Keratinocyte (primary cell): ENCODE data around the gene ZBTB37. TPM values are rescaled to one million over a fixed set of nuclear protein-coding genes. Genes with fewer than 3 reads are reported as not detected.
"Not testable (repeated sequence)": the region's sequence is repeated elsewhere in the genome, so short reads cannot be mapped to it uniquely, and the experiment has no call there.

Experiments
- DNase-seq: peaks from one replicate; pipeline ENCODE4 v3.0.0-alpha.2; 2011; ENCODE audit warnings: low read depth, missing footprints, low spot score
- FAIRE-seq: peaks from 2 replicates; lab custom pipeline; 2011; peaks lifted over from hg19 to GRCh38; lab: Jason Lieb, UNC
- H2AFZ ChIP-seq: 2 replicates; pipeline ENCODE4 v1.6.0; 2012; ENCODE audit warnings: low read length, control low read depth, inconsistent platforms; ENCODE audit not compliant: control insufficient read depth
- H3K27ac ChIP-seq: 2 replicates; pipeline ENCODE4 v1.5.1; 2011; ENCODE audit warnings: low read length; ENCODE audit not compliant: control insufficient read depth, insufficient read depth
- H3K27me3 ChIP-seq: 3 replicates; pipeline ENCODE4 v1.6.0; 2011; ENCODE audit warnings: low read length; ENCODE audit not compliant: control insufficient read depth, insufficient read depth; ENCODE audit errors: extremely low read depth
- H3K36me3 ChIP-seq, 2 experiments: 2 replicates in 1 of 2; 3 replicates in 1 of 2; pipeline ENCODE4 v1.5.1; 2011; ENCODE audit warnings: low read length in 2 of 2, mild to moderate bottlenecking in 1 of 2; ENCODE audit not compliant: control insufficient read depth in 2 of 2, insufficient read depth in 2 of 2; ENCODE audit errors: extremely low read depth in 1 of 2
- H3K4me1 ChIP-seq: 3 replicates; pipeline ENCODE4 v1.5.1; 2011; ENCODE audit warnings: low read length; ENCODE audit not compliant: control insufficient read depth, insufficient read depth; ENCODE audit errors: extremely low read depth
- H3K4me2 ChIP-seq: 3 replicates; pipeline ENCODE4 v1.6.0; 2011; ENCODE audit warnings: low read depth, low read length; ENCODE audit not compliant: control insufficient read depth, insufficient read depth; ENCODE audit errors: extremely low read depth
- H3K4me3 ChIP-seq, 3 experiments: fragments of 200-600 bp in 1 of 3; sonication (generic) in 1 of 3; 2 replicates in 2 of 3; 3 replicates in 1 of 3; pipeline ENCODE4 v1.5.1; 2011 to 2016; ENCODE audit warnings: low read length in 3 of 3, mild to moderate bottlenecking in 3 of 3, control low read depth in 2 of 3, inconsistent platforms in 1 of 3, low read depth in 1 of 3, mixed read lengths in 1 of 3, mixed run types in 1 of 3, moderate library complexity in 1 of 3; ENCODE audit not compliant: control insufficient read depth in 2 of 3, insufficient read depth in 2 of 3; ENCODE audit errors: extremely low read depth in 1 of 3
- H3K79me2 ChIP-seq: 2 replicates; pipeline ENCODE4 v1.6.0; 2012; ENCODE audit warnings: low read length; ENCODE audit not compliant: control insufficient read depth, insufficient read depth
- H3K9ac ChIP-seq: 3 replicates; pipeline ENCODE4 v1.6.0; 2011; ENCODE audit warnings: low read length; ENCODE audit not compliant: control insufficient read depth, insufficient read depth; ENCODE audit errors: extremely low read depth
- H3K9me1 ChIP-seq: 3 replicates; pipeline ENCODE4 v1.6.0; 2011; ENCODE audit warnings: low read length; ENCODE audit not compliant: control insufficient read depth, insufficient read depth; ENCODE audit errors: extremely low read depth
- H3K9me3 ChIP-seq: 2 replicates; pipeline ENCODE4 v1.5.1; 2012; ENCODE audit warnings: low read depth, low read length; ENCODE audit not compliant: control insufficient read depth
- H4K20me1 ChIP-seq: 3 replicates; pipeline ENCODE4 v1.6.0; 2011; ENCODE audit warnings: low read length; ENCODE audit not compliant: control insufficient read depth, insufficient read depth; ENCODE audit errors: extremely low read depth
- EZH2 ChIP-seq: IDR thresholded peaks from one replicate; pipeline ENCODE4 v1.6.1; 2012; ENCODE audit warnings: inconsistent platforms, mild to moderate bottlenecking, low read length, moderate library complexity
- dilution Hi-C: fragments of 300-500 bp; cut with MboI; formaldehyde crosslinking; loops from one replicate; pipeline ENCODE4 v1.7.0; 2020; ENCODE audit warnings: low sequenced_read_pairs; ENCODE audit not compliant: extremely low pct_ligation_motif_present
- polyA plus RNA-seq, 5 experiments: library from polyadenylated mRNA; depleted of rRNA in 3 of 5; stranded (reverse) in 3 of 5; stranded (forward) in 1 of 5; unstranded in 1 of 5; fragments of >200 nt; gene quantifications; 1 replicate in 1 of 5; 2 replicates in 3 of 5; 3 replicates in 1 of 5; pipeline versions ENCODE4 v1.2.1 to v1.2.3, GENCODE V29; 2011 to 2012; ENCODE audit warnings: missing spikeins in 2 of 5, low read depth in 1 of 5, low replicate concordance in 1 of 5
- TF ChIP-seq, protein P1 (sequence below), 3 experiments: IDR thresholded peaks in 1 of 3; conservative IDR thresholded peaks in 1 of 3; optimal IDR thresholded peaks in 1 of 3; 2 replicates in 2 of 3; 3 replicates in 1 of 3; pipeline versions ENCODE3 to v1.5.1; 2011; ENCODE audit warnings: low read length in 3 of 3, mild to moderate bottlenecking in 3 of 3, moderate library complexity in 2 of 3, control low read depth in 1 of 3, inconsistent platforms in 1 of 3; ENCODE audit not compliant: insufficient read depth in 2 of 3; ENCODE audit errors: extremely low read depth in 1 of 3

ZBTB37 gene
- polyA plus RNA-seq, 1 donor (not counting 4 experiments of a cell fraction or from before 2014, with no cell fraction given), result 1.8 TPM

DNA sequence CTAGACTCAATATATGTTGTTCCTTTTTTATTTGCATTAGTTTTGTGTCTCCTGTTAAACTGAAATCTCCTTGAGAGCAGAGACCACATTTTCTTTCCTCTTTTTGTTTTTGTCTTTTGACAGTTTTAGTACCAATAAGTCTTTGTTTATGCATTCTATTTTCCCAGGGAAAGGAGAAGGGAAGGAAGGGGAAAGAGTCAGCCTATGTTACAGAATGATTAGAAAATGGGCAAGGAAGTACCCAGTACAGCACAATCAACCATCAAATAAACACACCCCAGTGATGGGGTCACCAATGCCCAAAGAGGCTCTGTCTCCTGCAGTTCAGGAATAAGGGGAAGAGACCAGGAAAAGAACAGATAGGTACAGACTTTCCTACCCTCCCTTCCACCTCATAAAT is 10.1 kb downstream of the ZBTB37 start:
- Histone ChIP-seq H3K9me1 (no peaks in the 10 kb centered on the region), H3K4me3 (no peak overlapping the region), H3K36me3 (peaks cover 3 to 4% of the 10 kb centered on the region in 2 experiments), H3K9me3 (no peaks in the 10 kb centered on the region), H3K27me3 (no peaks in the 10 kb centered on the region), H3K79me2 (no peaks in the 10 kb centered on the region), H3K4me2 (no peak overlapping the region), H2AFZ (no peak overlapping the region), H3K27ac (no peak overlapping the region), H3K4me1 (no peaks in the 10 kb centered on the region), H4K20me1 (no peaks in the 10 kb centered on the region), H3K9ac (no peak overlapping the region)
- dilution Hi-C loops, result no loop called here
- FAIRE-seq (no peak), DNase-seq (no peak)
- no peak for TF ChIP-seq EZH2
- TF ChIP-seq, protein P1, sequence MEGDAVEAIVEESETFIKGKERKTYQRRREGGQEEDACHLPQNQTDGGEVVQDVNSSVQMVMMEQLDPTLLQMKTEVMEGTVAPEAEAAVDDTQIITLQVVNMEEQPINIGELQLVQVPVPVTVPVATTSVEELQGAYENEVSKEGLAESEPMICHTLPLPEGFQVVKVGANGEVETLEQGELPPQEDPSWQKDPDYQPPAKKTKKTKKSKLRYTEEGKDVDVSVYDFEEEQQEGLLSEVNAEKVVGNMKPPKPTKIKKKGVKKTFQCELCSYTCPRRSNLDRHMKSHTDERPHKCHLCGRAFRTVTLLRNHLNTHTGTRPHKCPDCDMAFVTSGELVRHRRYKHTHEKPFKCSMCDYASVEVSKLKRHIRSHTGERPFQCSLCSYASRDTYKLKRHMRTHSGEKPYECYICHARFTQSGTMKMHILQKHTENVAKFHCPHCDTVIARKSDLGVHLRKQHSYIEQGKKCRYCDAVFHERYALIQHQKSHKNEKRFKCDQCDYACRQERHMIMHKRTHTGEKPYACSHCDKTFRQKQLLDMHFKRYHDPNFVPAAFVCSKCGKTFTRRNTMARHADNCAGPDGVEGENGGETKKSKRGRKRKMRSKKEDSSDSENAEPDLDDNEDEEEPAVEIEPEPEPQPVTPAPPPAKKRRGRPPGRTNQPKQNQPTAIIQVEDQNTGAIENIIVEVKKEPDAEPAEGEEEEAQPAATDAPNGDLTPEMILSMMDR (optimal IDR thresholded peaks at IDR 0.05 in 1 of 3, IDR thresholded peaks at IDR 0.05 in 1 of 3, conservative IDR thresholded peaks at IDR 0.05 in 1 of 3; ENCODE audit: extremely low read depth in 1 of 3, insufficient read depth in 2 of 3, low read length in 3 of 3), result no peak

- H3K27ac ChIP-seq, DNase-seq, dilution Hi-C loops, H3K27me3 ChIP-seq, H3K9me1 ChIP-seq, H3K36me3 ChIP-seq, H3K79me2 ChIP-seq, H2AFZ ChIP-seq, H4K20me1 ChIP-seq, H3K9ac ChIP-seq, H3K4me2 ChIP-seq, FAIRE-seq, H3K9me3 ChIP-seq, H3K4me1 ChIP-seq, H3K4me3 ChIP-seq: not testable (repeated sequence)
Measured at GRCh38 chr1:173881117-173881516, 12.9 kb downstream of the ZBTB37 start.

DNA sequence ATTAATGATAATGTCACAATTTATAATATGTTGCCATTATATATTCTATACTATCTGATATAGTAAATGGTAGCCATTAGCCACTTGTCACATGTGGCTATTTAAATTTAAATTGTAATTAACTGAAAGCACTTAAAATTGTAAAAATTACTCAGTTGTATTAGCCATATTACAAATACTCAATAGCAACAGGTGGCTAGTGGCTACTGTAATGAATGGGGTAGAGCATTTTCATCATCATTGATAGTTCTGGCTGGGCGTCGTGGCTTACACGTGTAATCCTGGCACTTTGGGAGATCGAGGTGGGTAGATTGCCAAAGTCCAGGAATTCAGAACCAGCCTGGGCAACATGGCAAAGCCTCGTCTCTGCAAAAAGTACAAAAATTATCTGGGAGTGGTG is 16.5 kb downstream of the ZBTB37 start:
- Histone ChIP-seq H3K9me1 (no peaks in the 10 kb centered on the region), H4K20me1 (no peaks in the 10 kb centered on the region), H3K4me1 (no peaks in the 10 kb centered on the region), H3K9ac (no peak overlapping the region), H3K36me3 (peaks cover 3 to 10% of the 10 kb centered on the region in 2 experiments), H3K4me2 (no peak overlapping the region), H3K27ac (no peak overlapping the region), H3K79me2 (no peaks in the 10 kb centered on the region), H2AFZ (no peak overlapping the region), H3K4me3 (no peak overlapping the region), H3K27me3 (no peaks in the 10 kb centered on the region), H3K9me3 (no peaks in the 10 kb centered on the region)
- dilution Hi-C loops, result no loop called here
- DNase-seq, result no peak
- TF ChIP-seq, protein P1 (optimal IDR thresholded peaks at IDR 0.05 in 1 of 3, IDR thresholded peaks at IDR 0.05 in 1 of 3, conservative IDR thresholded peaks at IDR 0.05 in 1 of 3; ENCODE audit: extremely low read depth in 1 of 3, insufficient read depth in 2 of 3, low read length in 3 of 3), result no peak
- no peak for TF ChIP-seq EZH2
- no peak for FAIRE-seq
